GM04503 (cell line): ENCODE measurements around the gene PCBP1.
"Not testable (repeated sequence)": the region's sequence is repeated elsewhere in the genome, so short reads cannot be mapped to it uniquely, and the experiment has no call there.

ENCODE experiments used
- DNase-seq: peaks from one replicate; pipeline ENCODE4 v3.0.0-alpha.2; 2012; ENCODE audit warnings: low read depth

The PCBP1 gene

GRCh38 chr2:70086838-70087701 lies at the start of gene PCBP1:
Gene PCBP1, plus strand, starts transcription at chr2:70087477. Its CDS starts 267 bp downstream, at chr2:70087744.
- peak; percentile 60 for DNase-seq

- DNase-seq = no peak
Measured at GRCh38 chr2:70039366-70039765, 47.9 kb upstream of the PCBP1 start.

DNA sequence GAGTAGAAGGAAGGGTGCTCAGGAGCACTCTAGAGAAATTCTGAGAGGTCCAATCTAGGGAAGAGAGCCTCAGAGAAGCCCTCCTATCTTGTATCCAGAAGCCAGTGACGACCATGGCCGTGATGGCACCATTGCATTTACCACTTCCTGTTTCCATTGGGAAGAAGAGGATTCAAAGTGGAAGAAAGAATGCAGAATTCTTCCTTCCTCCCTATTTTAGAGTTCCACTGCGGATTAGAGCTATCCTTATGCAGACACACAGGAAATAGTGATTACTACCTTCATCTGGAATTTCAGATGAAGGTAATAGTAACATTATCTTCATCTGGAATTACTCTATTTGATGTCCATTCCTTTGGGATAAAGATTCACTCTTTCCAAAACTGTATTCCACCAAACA lies 45.6 kb upstream of the PCBP1 start:
- no peak for DNase-seq

- DNase-seq = no peak
Measured at GRCh38 chr2:70042246-70042645, 45.0 kb upstream of the PCBP1 start.

- DNase-seq = no peak
Measured at GRCh38 chr2:70043252-70043875, 43.9 kb upstream of the PCBP1 start.

- no peak for DNase-seq
Measured at GRCh38 chr2:70044290-70045040, 42.8 kb upstream of the PCBP1 start.

DNA sequence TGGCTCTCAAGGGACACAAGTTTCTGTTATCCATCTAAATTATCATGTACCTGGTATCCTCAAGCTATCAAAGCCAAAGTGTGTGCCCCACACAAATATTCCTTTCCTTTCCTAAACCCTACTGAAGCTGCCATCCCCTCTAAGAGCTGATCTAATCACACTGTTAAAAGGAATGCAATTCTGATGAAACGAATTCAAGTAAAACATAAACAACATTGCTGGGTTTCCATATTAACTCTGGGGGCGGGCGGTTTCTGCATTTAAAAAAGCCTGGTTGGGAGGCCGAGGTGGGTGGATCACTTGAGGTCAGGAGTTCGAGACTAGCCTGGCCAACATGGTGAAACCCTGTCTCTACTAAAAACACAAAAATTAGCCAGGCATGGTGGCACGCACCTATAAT lies 41.9 kb upstream of the PCBP1 start:
- DNase-seq = no peak

DNA sequence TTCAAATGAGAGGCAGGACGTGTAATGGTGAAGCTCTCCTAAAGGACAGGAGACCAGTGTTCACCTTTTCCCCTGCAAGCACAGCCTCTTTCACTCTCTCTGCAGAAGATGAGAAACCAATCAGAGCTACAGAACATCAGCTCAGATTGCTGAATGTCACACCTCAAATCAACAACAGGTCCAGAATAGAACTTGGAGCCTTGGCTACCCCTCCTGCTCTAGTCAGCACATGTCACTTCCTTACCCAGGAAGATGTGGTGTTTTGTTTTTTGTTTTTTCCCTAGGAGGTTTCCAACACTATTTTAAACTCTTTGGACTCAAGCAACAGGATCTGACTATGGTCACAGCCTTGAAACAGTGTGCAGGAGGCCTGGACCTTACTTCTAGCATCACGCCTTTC lies 41.3 kb upstream of the PCBP1 start:
- DNase-seq = no peak

DNA sequence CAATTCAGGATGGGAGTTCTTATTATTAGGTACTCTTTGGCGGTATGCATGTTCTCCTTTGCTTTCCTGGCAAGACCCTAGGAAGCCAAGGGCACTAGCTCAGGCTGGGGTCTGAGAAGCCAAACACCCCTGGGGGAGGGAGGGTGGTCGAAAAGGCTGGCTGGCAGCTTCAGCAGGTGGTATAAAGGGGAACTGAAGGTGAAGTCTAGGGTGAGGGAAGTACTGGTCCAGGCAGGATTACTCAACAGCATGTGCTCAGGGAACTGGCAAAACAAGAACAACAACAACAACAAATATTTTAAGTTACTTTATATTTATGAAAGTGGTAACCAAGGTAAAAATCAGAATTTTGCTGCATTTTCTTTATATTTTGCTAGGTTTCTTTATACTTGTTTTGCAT lies 40.7 kb upstream of the PCBP1 start:
- DNase-seq = no peak

DNA sequence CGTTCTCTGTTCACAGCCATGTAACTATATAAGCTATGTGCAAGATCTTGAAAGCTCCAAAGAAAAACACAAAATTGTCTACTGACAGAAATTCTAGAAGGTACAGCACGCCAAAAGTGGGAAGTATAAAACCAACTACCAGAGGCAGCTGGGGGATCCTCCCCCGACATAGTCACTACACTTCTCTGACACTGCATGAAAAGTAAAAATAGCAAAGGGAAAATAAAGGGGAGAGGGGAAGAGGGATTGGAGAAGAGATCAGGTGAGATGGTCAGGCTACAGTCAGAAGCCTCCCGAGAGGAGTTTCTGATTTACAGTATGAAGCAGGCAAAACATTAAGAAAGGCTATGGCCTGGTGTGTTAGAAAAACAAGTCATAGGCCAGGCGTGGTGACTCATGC lies 39.8 kb upstream of the PCBP1 start:
- DNase-seq = no peak

DNA sequence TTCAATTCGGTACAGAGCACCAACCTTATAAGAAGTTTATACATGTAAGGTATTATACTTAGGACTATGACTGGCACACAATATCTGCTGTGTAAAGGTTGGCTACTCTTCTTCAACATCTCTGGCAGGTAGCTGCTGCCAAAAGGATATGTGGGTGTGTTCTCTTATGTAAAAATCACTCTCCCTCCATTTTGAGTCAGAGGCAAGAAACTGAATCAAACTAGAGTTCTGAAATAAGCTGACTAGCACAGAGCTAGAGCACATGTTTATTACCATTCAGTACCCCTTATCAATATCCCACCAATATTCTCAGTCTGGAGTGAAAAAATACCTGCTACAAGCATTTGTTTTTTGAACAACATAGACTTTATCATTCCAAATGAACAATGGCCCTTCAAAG lies 38.0 kb upstream of the PCBP1 start:
- no peak for DNase-seq

DNA sequence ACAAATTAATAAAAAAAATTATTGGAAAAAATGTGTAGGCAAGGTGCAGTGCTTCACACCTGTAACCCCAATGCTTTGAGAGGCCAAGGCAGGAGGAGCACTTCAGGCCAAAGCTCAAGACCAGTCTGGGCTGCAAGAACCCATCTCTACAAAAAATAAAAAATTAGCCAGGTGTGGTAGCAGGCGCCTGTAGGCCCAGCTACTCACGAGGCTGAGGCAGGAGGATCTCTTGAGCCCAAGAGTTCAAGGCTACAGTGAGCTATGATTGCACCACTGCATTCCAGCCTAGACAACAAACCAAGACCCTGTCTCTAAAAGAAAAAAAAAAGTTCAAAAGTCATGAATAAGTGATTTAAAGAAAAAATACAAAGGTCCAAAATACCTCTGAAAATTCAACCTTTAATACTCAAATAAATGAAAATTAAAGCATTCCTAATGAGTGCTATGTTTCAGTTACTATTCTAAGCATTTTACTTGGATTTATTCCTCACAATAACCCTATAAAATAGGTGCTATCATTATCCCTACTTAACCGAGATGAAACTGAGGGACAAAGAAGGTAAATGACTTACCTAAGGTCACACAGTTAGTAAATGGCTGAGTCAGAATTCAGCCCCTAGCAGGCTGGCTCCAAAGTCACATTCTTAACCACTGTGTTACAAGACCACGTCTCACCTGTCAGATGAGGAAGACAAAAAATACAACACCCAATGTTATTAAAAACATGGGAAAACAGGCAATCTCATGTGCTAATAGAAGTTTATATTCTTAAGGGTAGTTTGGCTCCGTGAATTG lies 36.4 kb upstream of the PCBP1 start:
- DNase-seq = no peak

DNA sequence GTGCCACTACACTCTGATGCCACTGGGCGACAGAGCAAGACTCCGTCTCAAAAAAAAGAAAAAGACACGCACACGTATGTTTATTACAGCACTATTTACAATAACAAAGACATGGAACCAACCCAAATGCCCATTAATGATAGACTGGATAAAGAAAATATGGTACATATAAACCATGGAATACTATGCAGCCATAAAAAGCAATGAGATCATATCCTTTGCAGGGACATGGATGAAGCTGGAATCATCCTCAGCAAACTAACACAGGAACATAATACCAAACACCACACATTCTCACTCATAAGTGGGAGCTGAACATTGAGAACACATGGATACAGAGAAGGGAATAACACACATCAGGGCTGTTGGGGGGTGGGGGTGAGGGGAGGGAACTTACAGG lies 32.0 kb upstream of the PCBP1 start:
- not testable (repeated sequence) for DNase-seq

DNA sequence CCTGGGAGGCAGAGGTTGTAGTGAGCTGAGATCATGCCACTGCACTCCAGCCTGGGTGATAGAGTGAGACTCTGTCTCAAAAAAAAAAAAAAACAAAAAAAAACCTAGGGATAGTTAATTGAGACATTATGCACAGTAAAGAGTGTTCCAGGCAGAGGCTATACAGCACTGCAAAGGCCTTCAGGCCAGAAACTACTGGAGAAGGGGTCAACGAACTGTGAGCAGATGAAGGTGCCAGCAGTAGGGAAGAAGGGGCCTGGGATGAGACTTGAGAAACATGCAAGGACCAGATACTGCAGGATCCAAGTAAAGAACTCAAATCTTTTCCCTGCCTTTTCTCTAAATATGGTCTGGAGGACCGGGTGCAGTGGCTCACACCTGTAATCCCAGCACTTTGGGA lies 26.0 kb upstream of the PCBP1 start:
- no peak for DNase-seq

DNA sequence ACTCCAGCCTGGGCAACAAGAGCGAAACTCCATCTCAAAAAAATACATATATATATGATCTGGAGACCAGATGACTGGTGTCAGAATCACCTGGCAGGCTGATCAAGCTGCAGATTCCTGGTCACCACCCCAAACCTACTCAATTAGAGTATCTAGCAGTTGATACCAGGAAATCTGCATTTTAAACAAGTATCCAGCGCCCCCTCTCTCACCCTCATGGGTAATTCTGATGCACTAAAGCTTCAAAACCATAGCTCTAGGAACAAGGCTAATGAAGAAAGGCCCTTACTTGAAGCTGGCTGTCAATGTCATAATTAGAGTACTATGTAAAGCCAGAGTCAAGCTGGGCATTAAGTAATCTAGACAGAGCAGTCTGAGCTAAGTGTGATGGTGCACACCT lies 25.0 kb upstream of the PCBP1 start:
- no peak for DNase-seq

DNA sequence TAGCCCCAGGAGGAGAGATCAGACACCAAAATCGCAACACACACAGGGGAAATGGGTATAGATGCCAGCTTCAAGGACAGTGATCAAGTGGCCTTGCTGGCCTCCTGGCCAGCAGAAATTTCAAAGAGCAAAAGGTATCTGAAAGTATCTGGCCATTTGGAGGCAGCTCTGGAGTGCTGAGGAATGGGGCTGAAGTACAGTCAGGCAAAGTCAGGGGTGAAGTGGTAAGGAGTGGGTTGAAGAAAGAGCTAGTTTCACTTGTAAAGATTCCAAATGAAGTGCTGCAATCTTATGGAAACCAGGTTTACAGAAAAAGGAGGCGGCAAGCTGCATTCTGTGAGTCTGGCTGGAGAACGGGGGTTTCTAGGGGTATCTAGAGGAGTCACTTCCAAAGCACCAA lies 19.2 kb upstream of the PCBP1 start:
- no peak for DNase-seq

GRCh38 chr2:70069049-70069448 lies 18.2 kb upstream of the PCBP1 start:
- no peak for DNase-seq

- DNase-seq = peak; percentile 59
Measured at GRCh38 chr2:70070542-70071268, 16.6 kb upstream of the PCBP1 start.

DNA sequence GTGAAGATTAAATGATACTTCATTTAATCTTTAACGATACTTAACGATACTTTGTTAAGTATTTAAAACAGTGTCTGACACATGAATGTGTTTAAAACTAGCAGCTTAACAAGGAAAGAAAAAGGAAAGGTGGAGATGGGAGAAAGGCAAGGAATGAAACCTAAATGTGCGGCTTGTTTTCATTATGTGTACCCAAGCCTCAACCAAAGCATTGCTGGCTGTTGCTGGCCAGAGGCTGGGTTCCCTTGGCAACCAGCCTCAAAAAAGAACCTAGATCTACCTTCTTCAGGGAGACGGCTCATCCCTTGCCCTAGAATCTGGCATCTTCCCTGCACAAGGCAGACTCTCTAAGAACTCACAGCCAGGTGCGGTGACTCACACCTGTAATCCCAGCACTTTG lies 13.8 kb upstream of the PCBP1 start:
- no peak for DNase-seq

- no peak for DNase-seq
Measured at GRCh38 chr2:70078384-70078783, 8.9 kb upstream of the PCBP1 start.

DNA sequence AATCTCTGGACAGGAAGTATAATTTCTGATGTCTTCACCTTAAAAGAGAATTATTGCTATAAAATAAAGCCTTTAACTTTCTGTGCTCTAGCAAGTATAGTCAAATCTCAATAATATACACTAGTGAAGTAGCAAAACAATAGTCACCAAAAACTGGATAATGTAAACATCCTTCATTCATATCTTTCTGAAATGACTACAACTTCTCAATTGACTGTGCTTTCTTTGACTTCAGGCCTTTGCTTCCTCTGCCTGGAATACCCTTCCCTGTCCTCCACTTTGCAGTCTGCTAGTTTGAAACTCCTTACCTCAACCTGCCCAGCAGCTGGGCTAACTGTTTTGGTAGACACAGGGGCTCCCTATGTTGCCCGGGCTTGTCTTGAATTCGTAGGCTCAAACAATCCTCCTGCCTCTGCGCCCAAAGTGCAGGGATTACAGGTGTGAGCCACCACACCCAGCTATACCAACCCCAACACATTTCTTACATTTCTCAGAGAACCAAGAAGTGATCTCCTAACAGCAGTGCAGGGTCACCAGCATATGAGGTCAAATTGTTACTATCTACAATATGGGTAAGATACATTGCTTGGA lies 6.6 kb upstream of the PCBP1 start:
- no peak for DNase-seq
